WTC11 (cell line): ENCODE data around the gene MIA. TPM values are rescaled to one million over a fixed set of nuclear protein-coding genes. Genes with fewer than 3 reads are reported as not detected.

ENCODE experiments used
- ATAC-seq: fragments of 200-7000 bp; cut with Tn5 transposase; 2 replicates; pipeline ENCODE4 v1.10.0; 2021; ENCODE audit warnings: mild to moderate bottlenecking, moderate library complexity
- CTCF ChIA-PET: fragments of 300-600 bp; sonication (Branson Sonifier 250); formaldehyde crosslinking; loops from one replicate; lab custom pipeline; 2021; ENCODE audit warnings: antibody characterized with exemption; lab: Charles Lee
- POLR2A ChIA-PET: fragments of 350-600 bp; sonication (Branson Sonifier 250); formaldehyde crosslinking; loops from one replicate; lab custom pipeline; 2021; ENCODE audit warnings: antibody characterized with exemption; lab: Charles Lee
- DNase-seq: peaks from one replicate; pipeline ENCODE4 v3.0.0; 2021; ENCODE audit warnings: low spot score
- H3K27ac Mint-ChIP-seq: 2 replicates; pipeline ENCODE4 v1.8.0; 2021; ENCODE audit warnings: mixed read lengths
- H3K27me3 Mint-ChIP-seq: 2 replicates; pipeline ENCODE4 v1.8.0; 2021; ENCODE audit warnings: low read depth, mild to moderate bottlenecking, moderate library complexity, mixed read lengths
- H3K36me3 Mint-ChIP-seq: 2 replicates; pipeline ENCODE4 v1.8.0; 2021; ENCODE audit warnings: mixed read lengths
- H3K4me1 Mint-ChIP-seq: 2 replicates; pipeline ENCODE4 v1.8.0; 2022; ENCODE audit warnings: mixed read lengths
- H3K4me3 Mint-ChIP-seq: 2 replicates; pipeline ENCODE4 v1.8.0; 2021; ENCODE audit warnings: mild to moderate bottlenecking, moderate library complexity, mixed read lengths
- H3K9me3 Mint-ChIP-seq: 2 replicates; pipeline ENCODE4 v1.8.0; 2021; ENCODE audit warnings: mixed read lengths
- ATF1 ChIP-seq: sonication (generic); formaldehyde crosslinking; IDR thresholded peaks from 2 replicates; pipeline ENCODE4 v1.8.1; 2023; ENCODE audit warnings: mild to moderate bottlenecking, moderate library complexity, missing genetic modification reagents
- ELF4 ChIP-seq: sonication (generic); formaldehyde crosslinking; IDR thresholded peaks from 2 replicates; pipeline ENCODE4 v1.8.1; 2022; ENCODE audit warnings: low read depth, mild to moderate bottlenecking, moderate library complexity, missing genetic modification reagents
- ETV6 ChIP-seq: sonication (generic); formaldehyde crosslinking; IDR thresholded peaks from 2 replicates; pipeline ENCODE4 v1.8.1; 2022; ENCODE audit warnings: mild to moderate bottlenecking, missing genetic modification reagents
- FOXJ3 ChIP-seq: sonication (generic); formaldehyde crosslinking; IDR thresholded peaks from 2 replicates; pipeline ENCODE4 v1.9.0; 2021; ENCODE audit warnings: missing genetic modification reagents, mild to moderate bottlenecking, borderline replicate concordance
- FOXP1 ChIP-seq: sonication (generic); formaldehyde crosslinking; IDR thresholded peaks from 2 replicates; pipeline ENCODE4 v1.8.0; 2022; ENCODE audit warnings: missing genetic modification reagents, mild to moderate bottlenecking, moderate library complexity, borderline replicate concordance
- GTF2I ChIP-seq: fragments of 250-450 bp; sonication (Bioruptor Pico); conservative IDR thresholded peaks from 2 replicates; pipeline ENCODE4 v1.4.0; 2021; ENCODE audit warnings: mild to moderate bottlenecking
- IRF2 ChIP-seq: sonication (generic); formaldehyde crosslinking; IDR thresholded peaks from 2 replicates; pipeline ENCODE4 v1.8.0; 2022; ENCODE audit warnings: low read depth, missing genetic modification reagents, borderline replicate concordance
- MYBL2 ChIP-seq: sonication (generic); formaldehyde crosslinking; IDR thresholded peaks from 2 replicates; pipeline ENCODE4 v1.8.1; 2023; ENCODE audit warnings: mild to moderate bottlenecking, moderate library complexity, missing genetic modification reagents
- NFE2L1 ChIP-seq: sonication (generic); formaldehyde crosslinking; IDR thresholded peaks from 2 replicates; pipeline ENCODE4 v1.8.1; 2023; ENCODE audit warnings: missing genetic modification reagents
- NR1H2 ChIP-seq: sonication (generic); formaldehyde crosslinking; IDR thresholded peaks from 2 replicates; pipeline ENCODE4 v1.9.0; 2021; ENCODE audit warnings: mild to moderate bottlenecking, moderate library complexity, missing genetic modification reagents
- RELA ChIP-seq: sonication (generic); formaldehyde crosslinking; IDR thresholded peaks from 2 replicates; pipeline ENCODE4 v1.8.1; 2022; ENCODE audit warnings: missing genetic modification reagents, mild to moderate bottlenecking, borderline replicate concordance
- RORB ChIP-seq: fragments of 250-450 bp; sonication (Bioruptor Pico); IDR thresholded peaks from 2 replicates; pipeline ENCODE4 v1.9.0; 2021; ENCODE audit warnings: mild to moderate bottlenecking
- ZNF121 ChIP-seq: sonication (generic); formaldehyde crosslinking; IDR thresholded peaks from 2 replicates; pipeline ENCODE4 v1.8.0; 2023; ENCODE audit warnings: missing genetic modification reagents
- ZNF263 ChIP-seq: sonication (generic); formaldehyde crosslinking; IDR thresholded peaks from 2 replicates; pipeline ENCODE4 v1.8.1; 2022; ENCODE audit warnings: low read depth, mild to moderate bottlenecking, moderate library complexity, missing genetic modification reagents
- total RNA-seq: library from RNA; stranded (reverse); gene quantifications from 3 replicates; pipeline ENCODE4 v1.2.3, GENCODE V29; 2021
- TF ChIP-seq, protein P1 (sequence below): sonication (generic); formaldehyde crosslinking; conservative IDR thresholded peaks from 2 replicates; pipeline ENCODE4 v1.8.1; 2023; ENCODE audit warnings: mild to moderate bottlenecking, low read depth, missing genetic modification reagents, moderate library complexity
- TF ChIP-seq, protein P2 (sequence below): sonication (generic); formaldehyde crosslinking; IDR thresholded peaks from 2 replicates; pipeline ENCODE4 v1.8.1; 2022; ENCODE audit warnings: low read depth, mild to moderate bottlenecking, moderate library complexity, missing genetic modification reagents, borderline replicate concordance
- TF ChIP-seq, protein P3 (sequence below): sonication (generic); formaldehyde crosslinking; IDR thresholded peaks from 2 replicates; pipeline ENCODE4 v1.8.0; 2022; ENCODE audit warnings: mild to moderate bottlenecking, missing genetic modification reagents
- TF ChIP-seq, protein P4 (sequence below): fragments of 250-450 bp; sonication (Bioruptor Pico); conservative IDR thresholded peaks from 2 replicates; pipeline ENCODE4 v1.9.0; 2021; ENCODE audit warnings: mild to moderate bottlenecking
- TF ChIP-seq, protein P5 (sequence below): sonication (generic); formaldehyde crosslinking; IDR thresholded peaks from 2 replicates; pipeline ENCODE4 v1.8.1; 2023; ENCODE audit warnings: mild to moderate bottlenecking, missing genetic modification reagents, borderline replicate concordance

Gene MIA
- total RNA-seq, 1 experiment from 2014 or later: not detected

DNA sequence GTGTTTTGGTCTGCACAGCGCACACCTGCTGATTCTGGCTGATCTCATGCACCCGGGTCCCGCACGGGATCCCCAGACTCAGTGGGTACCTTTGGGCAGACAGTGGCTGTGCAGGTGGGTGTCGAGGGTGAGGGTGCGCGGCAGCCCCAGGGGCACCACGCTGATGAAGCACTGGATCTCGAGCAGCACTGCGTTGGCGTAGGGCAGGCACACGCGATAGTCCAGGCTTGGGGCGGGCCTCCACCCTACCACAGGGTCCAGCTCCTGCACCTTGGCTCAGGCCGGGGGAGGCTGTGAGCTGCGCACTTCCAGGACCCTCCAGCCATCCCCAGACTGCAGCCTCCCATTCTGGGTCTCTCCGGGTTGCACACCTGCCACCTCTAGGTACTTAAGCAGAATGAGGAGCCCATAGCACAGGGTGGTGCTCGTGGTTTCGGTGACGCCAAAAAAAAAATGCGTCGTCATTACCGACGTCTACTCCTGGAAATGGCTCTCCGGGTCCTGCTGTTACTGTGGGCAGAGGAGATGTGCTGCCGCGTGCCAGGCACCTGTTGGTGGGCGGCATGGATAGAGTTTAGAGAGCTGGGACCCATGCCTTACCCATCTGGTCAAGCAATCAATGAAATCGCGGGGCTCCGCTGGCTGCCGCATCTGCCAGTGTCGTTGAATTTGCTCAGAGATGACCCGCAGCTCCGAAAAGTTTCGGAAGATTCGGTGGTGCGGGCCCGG, 34.2 kb downstream of the MIA start:
- no peak for ATAC-seq
- TF ChIP-seq, protein P1, sequence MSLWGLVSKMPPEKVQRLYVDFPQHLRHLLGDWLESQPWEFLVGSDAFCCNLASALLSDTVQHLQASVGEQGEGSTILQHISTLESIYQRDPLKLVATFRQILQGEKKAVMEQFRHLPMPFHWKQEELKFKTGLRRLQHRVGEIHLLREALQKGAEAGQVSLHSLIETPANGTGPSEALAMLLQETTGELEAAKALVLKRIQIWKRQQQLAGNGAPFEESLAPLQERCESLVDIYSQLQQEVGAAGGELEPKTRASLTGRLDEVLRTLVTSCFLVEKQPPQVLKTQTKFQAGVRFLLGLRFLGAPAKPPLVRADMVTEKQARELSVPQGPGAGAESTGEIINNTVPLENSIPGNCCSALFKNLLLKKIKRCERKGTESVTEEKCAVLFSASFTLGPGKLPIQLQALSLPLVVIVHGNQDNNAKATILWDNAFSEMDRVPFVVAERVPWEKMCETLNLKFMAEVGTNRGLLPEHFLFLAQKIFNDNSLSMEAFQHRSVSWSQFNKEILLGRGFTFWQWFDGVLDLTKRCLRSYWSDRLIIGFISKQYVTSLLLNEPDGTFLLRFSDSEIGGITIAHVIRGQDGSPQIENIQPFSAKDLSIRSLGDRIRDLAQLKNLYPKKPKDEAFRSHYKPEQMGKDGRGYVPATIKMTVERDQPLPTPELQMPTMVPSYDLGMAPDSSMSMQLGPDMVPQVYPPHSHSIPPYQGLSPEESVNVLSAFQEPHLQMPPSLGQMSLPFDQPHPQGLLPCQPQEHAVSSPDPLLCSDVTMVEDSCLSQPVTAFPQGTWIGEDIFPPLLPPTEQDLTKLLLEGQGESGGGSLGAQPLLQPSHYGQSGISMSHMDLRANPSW (CRISPR knock-in tag): no peak
- peak; percentile 49; the same call in 1 of the 2 replicates for TF ChIP-seq FOXP1 (CRISPR knock-in tag)
- H3K36me3 Mint-ChIP-seq: peaks cover 11% of the 10 kb centered on the region
- peaks cover 61% of the 10 kb centered on the region for H3K4me1 Mint-ChIP-seq
- H3K27ac Mint-ChIP-seq: peak overlapping the region; percentile 91
- no peaks in the 10 kb centered on the region for H3K9me3 Mint-ChIP-seq
- POLR2A ChIA-PET: no interaction called here
- peak overlapping the region; percentile 89 for H3K4me3 Mint-ChIP-seq
- CTCF ChIA-PET: no interaction called here
- DNase-seq: no peak
- peaks cover 21% of the 10 kb centered on the region for H3K27me3 Mint-ChIP-seq

DNA sequence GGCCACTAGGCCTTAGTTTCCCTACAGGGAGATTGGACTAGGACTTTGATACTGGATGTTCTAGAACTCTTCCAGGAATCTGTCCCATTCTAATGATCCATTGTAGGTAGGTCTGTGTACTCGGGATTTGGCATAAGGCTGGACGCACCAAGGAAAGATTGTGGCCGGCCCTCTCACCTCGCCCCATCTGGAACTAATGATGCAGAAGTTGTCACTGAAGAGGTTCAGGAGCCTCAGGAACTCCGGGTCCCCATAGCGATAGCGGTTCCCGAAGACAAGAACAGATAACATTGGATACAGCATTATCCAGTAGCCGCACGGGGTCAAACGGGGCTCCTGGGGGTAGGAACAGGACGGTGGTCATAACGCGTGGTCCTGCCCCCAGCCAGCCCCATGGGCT, 34.8 kb downstream of the MIA start:
- TF ChIP-seq ETV6 (CRISPR knock-in tag) (no peak), IRF2 (CRISPR knock-in tag) (no peak), ELF4 (CRISPR knock-in tag) (no peak), RORB (CRISPR knock-in tag) (no peak), ATF1 (no peak), RELA (CRISPR knock-in tag) (no peak), MYBL2 (CRISPR knock-in tag) (no peak), FOXJ3 (no peak), ZNF263 (CRISPR knock-in tag) (no peak), GTF2I (no peak), NR1H2 (CRISPR knock-in tag) (no peak), NFE2L1 (CRISPR knock-in tag) (no peak), ZNF121 (CRISPR knock-in tag) (no peak)
- TF ChIP-seq, protein P2, sequence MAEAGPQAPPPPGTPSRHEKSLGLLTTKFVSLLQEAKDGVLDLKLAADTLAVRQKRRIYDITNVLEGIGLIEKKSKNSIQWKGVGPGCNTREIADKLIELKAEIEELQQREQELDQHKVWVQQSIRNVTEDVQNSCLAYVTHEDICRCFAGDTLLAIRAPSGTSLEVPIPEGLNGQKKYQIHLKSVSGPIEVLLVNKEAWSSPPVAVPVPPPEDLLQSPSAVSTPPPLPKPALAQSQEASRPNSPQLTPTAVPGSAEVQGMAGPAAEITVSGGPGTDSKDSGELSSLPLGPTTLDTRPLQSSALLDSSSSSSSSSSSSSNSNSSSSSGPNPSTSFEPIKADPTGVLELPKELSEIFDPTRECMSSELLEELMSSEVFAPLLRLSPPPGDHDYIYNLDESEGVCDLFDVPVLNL (CRISPR knock-in tag): no peak
- TF ChIP-seq, protein P3, sequence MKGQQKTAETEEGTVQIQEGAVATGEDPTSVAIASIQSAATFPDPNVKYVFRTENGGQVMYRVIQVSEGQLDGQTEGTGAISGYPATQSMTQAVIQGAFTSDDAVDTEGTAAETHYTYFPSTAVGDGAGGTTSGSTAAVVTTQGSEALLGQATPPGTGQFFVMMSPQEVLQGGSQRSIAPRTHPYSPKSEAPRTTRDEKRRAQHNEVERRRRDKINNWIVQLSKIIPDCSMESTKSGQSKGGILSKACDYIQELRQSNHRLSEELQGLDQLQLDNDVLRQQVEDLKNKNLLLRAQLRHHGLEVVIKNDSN: no peak
- TF ChIP-seq, protein P4, sequence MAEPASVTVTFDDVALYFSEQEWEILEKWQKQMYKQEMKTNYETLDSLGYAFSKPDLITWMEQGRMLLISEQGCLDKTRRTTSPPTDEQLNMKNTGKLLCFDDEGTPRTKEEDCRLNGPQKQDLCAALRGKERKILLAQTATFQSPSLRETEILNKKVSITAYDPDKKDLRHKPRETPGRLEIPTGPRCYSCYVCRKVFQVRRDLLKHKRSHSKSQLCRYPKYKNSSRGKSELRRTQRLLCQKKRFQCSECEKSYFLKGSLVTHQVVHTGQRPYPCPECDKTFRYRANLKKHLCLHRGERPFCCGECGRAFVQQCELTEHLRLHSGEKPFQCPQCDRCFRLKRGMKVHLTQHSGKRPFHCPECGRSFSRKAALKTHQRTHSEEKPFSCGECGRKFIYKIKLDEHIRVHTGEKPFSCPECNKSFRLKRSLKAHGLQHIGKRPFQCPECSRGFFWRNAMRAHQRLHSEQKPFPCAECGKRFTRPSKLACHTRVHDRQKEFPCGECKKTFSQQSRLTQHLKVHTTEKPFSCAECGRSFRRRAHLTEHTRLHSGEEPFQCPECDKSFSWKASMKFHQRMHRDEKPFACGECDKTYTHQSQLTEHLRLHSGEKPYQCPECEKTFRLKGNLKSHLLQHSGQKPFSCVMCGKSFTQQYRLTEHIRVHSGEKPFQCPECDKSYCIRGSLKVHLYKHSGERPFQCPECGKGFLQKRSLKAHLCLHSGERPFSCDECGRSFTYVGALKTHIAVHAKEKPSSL (CRISPR knock-in tag): no peak
- TF ChIP-seq, protein P1 (CRISPR knock-in tag): no peak
- TF ChIP-seq, protein P5, sequence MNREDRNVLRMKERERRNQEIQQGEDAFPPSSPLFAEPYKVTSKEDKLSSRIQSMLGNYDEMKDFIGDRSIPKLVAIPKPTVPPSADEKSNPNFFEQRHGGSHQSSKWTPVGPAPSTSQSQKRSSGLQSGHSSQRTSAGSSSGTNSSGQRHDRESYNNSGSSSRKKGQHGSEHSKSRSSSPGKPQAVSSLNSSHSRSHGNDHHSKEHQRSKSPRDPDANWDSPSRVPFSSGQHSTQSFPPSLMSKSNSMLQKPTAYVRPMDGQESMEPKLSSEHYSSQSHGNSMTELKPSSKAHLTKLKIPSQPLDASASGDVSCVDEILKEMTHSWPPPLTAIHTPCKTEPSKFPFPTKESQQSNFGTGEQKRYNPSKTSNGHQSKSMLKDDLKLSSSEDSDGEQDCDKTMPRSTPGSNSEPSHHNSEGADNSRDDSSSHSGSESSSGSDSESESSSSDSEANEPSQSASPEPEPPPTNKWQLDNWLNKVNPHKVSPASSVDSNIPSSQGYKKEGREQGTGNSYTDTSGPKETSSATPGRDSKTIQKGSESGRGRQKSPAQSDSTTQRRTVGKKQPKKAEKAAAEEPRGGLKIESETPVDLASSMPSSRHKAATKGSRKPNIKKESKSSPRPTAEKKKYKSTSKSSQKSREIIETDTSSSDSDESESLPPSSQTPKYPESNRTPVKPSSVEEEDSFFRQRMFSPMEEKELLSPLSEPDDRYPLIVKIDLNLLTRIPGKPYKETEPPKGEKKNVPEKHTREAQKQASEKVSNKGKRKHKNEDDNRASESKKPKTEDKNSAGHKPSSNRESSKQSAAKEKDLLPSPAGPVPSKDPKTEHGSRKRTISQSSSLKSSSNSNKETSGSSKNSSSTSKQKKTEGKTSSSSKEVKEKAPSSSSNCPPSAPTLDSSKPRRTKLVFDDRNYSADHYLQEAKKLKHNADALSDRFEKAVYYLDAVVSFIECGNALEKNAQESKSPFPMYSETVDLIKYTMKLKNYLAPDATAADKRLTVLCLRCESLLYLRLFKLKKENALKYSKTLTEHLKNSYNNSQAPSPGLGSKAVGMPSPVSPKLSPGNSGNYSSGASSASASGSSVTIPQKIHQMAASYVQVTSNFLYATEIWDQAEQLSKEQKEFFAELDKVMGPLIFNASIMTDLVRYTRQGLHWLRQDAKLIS (CRISPR knock-in tag): no peak
- DNase-seq: no peak
- no peaks in the 10 kb centered on the region for H3K9me3 Mint-ChIP-seq
- H3K4me3 Mint-ChIP-seq: peak overlapping the region; percentile 89
- H3K36me3 Mint-ChIP-seq: peaks cover 11% of the 10 kb centered on the region
- H3K4me1 Mint-ChIP-seq: peaks cover 55% of the 10 kb centered on the region
- H3K27ac Mint-ChIP-seq: peak overlapping the region; percentile 91
- ChIA-PET POLR2A (no interaction called here), CTCF (no interaction called here)
- no peak for ATAC-seq
- H3K27me3 Mint-ChIP-seq: peaks cover 28% of the 10 kb centered on the region
